Mammary epithelial cell (primary cell): Measurements from ENCODE around the gene TCTN3.

Experiments used
- EZH2 ChIP-seq: IDR thresholded peaks from 2 replicates; pipeline ENCODE4 v1.6.1; 2012; ENCODE audit warnings: low read length, inconsistent platforms, borderline replicate concordance
- TF ChIP-seq, protein P1 (sequence below), 2 donors: IDR thresholded peaks in 1 of 2; conservative IDR thresholded peaks in 1 of 2; 2 replicates each; pipeline ENCODE4 v1.5.1; 2011 to 2012; ENCODE audit warnings: inconsistent platforms in 2 of 2, low read length in 2 of 2, mild to moderate bottlenecking in 2 of 2, control low read depth in 1 of 2, low read depth in 1 of 2; ENCODE audit not compliant: insufficient read depth in 1 of 2; ENCODE audit errors: extremely low read depth in 1 of 2

DNA sequence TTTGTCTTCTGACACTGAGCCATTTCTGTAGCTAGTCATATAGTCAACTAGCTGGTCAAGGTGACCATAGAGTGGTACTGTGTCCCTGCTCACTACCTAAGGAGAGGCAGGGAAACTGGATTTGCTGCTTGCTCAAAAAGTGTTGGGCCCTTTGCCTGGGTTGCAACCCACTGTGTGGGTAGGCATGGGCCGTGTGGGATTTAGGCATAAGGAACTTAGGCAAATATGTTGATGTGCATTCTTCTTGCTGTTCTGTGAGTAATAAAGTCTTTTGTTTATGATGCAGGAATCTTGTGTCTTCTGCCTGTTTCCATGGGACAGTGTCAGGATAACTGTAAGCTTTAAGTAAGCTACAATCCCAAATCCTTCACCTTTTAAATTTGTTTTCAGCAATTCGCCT, 23.1 kb upstream of the TCTN3 start:
- TF ChIP-seq, protein P1, sequence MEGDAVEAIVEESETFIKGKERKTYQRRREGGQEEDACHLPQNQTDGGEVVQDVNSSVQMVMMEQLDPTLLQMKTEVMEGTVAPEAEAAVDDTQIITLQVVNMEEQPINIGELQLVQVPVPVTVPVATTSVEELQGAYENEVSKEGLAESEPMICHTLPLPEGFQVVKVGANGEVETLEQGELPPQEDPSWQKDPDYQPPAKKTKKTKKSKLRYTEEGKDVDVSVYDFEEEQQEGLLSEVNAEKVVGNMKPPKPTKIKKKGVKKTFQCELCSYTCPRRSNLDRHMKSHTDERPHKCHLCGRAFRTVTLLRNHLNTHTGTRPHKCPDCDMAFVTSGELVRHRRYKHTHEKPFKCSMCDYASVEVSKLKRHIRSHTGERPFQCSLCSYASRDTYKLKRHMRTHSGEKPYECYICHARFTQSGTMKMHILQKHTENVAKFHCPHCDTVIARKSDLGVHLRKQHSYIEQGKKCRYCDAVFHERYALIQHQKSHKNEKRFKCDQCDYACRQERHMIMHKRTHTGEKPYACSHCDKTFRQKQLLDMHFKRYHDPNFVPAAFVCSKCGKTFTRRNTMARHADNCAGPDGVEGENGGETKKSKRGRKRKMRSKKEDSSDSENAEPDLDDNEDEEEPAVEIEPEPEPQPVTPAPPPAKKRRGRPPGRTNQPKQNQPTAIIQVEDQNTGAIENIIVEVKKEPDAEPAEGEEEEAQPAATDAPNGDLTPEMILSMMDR (conservative IDR thresholded peaks at IDR 0.05 in 1 of 2, IDR thresholded peaks at IDR 0.05 in 1 of 2; ENCODE audit: extremely low read depth in 1 of 2, insufficient read depth in 1 of 2, low read depth in 1 of 2, low read length in 2 of 2) = no peak
- TF ChIP-seq EZH2 = no peak
